ENCODE measurements around the gene NEGR1. TPM values are rescaled to one million over a fixed set of nuclear protein-coding genes. Genes with fewer than 3 reads are reported as not detected.

The NEGR1 gene
- polyA plus RNA-seq, 4 donors = 0.27 to 5.4 (median 1.7) TPM; not detected in 1

GRCh38 chr1:71362076-71362475 lies 920.3 kb downstream of the NEGR1 start:
- Histone ChIP-seq H3K36me3 (ENCODE audit: control insufficient read depth in 3 of 3, insufficient read depth in 2 of 3, low read depth in 1 of 3, low read length in 3 of 3) (no peaks in the 10 kb centered on the region), H3K27me3 (ENCODE audit: control insufficient read depth in 3 of 3, insufficient read depth in 3 of 3, low read length in 3 of 3) (no peaks in the 10 kb centered on the region), H3K4me1 (ENCODE audit: control insufficient read depth in 3 of 3, insufficient read depth in 2 of 3, low read depth in 1 of 3, low read length in 2 of 3) (no peaks in the 10 kb centered on the region), H3K9me3 (ENCODE audit: control insufficient read depth in 2 of 2, insufficient read depth in 1 of 2, low read depth in 1 of 2, low read length in 1 of 2) (peaks cover 0 to 8% of the 10 kb centered on the region in 2 donors), H3K27ac (ENCODE audit: low read depth in 1 of 3, low read length in 2 of 3) (no peak overlapping the region), H3K4me3 (ENCODE audit: low read depth in 1 of 3, low read length in 3 of 3) (no peak overlapping the region)
- WGBS, 3 donors = 76 to 95% (median 91%) methylated on average over 2 of the region's 2 CpGs
- FAIRE-seq (no peak), DNase-seq (no peak)

GRCh38 chr1:71357708-71358107 lies 924.6 kb downstream of the NEGR1 start:
- Histone ChIP-seq H3K36me3 (ENCODE audit: control insufficient read depth in 3 of 3, insufficient read depth in 2 of 3, low read depth in 1 of 3, low read length in 3 of 3) (no peaks in the 10 kb centered on the region), H3K27me3 (ENCODE audit: control insufficient read depth in 3 of 3, insufficient read depth in 3 of 3, low read length in 3 of 3) (no peaks in the 10 kb centered on the region), H3K9me3 (ENCODE audit: control insufficient read depth in 2 of 2, insufficient read depth in 1 of 2, low read depth in 1 of 2, low read length in 1 of 2) (peaks cover 0 to 9% of the 10 kb centered on the region in 2 donors), H3K27ac (ENCODE audit: low read depth in 1 of 3, low read length in 2 of 3) (no peak overlapping the region), H3K4me3 (ENCODE audit: low read depth in 1 of 3, low read length in 3 of 3) (no peak overlapping the region), H3K4me1 (ENCODE audit: control insufficient read depth in 3 of 3, insufficient read depth in 2 of 3, low read depth in 1 of 3, low read length in 2 of 3) (no peaks in the 10 kb centered on the region)
- WGBS, 3 donors = 74 to 89% (median 82%) methylated on average over 9 of the region's 9 CpGs
- DNase-seq = no peak
- FAIRE-seq = no peak

GRCh38 chr1:71351438-71351837 lies 930.9 kb downstream of the NEGR1 start:
- WGBS, 3 donors = 68 to 80% (median 75%) methylated on average over 1 of the region's 1 CpG
- no peaks in the 10 kb centered on the region for H3K36me3 ChIP-seq (ENCODE audit: control insufficient read depth in 3 of 3, insufficient read depth in 2 of 3, low read depth in 1 of 3, low read length in 3 of 3)
- H3K9me3 ChIP-seq (ENCODE audit: control insufficient read depth in 2 of 2, insufficient read depth in 1 of 2, low read depth in 1 of 2, low read length in 1 of 2) = peaks cover 0 to 3% of the 10 kb centered on the region in 2 donors
- no peak overlapping the region for H3K27ac ChIP-seq (ENCODE audit: low read depth in 1 of 3, low read length in 2 of 3)
- FAIRE-seq (no peak), DNase-seq (no peak)
- no peaks in the 10 kb centered on the region for H3K27me3 ChIP-seq (ENCODE audit: control insufficient read depth in 3 of 3, insufficient read depth in 3 of 3, low read length in 3 of 3)
- H3K4me3 ChIP-seq (ENCODE audit: low read depth in 1 of 3, low read length in 3 of 3) = no peak overlapping the region
- no peaks in the 10 kb centered on the region for H3K4me1 ChIP-seq (ENCODE audit: control insufficient read depth in 3 of 3, insufficient read depth in 2 of 3, low read depth in 1 of 3, low read length in 2 of 3)

DNA sequence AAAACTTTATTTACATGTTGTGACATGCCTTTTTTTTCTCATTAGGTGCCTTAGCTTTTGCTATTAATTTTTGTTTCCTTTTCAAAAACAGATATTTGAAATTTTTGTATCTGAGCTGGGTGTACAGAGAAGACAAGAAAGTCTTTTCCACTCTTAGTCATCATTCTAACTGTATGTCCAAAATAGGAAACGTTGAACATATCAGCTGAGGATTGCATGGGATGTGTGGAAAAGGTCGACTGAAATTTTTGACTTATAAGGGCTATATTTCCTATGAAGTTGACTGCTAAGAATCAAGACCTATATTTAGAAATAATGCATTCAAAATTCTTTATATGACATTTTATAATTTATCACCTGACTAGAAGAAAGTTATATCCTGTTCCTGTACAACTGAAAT lies 931.5 kb downstream of the NEGR1 start:
- 55 to 72% (median 56%) methylated on average over 2 of the region's 2 CpGs for WGBS, 3 donors
- no peak for FAIRE-seq

GRCh38 chr1:71350330-71350729 lies 932.0 kb downstream of the NEGR1 start:
- FAIRE-seq (peak; percentile 23), DNase-seq (no peak)
- Histone ChIP-seq H3K4me3 (ENCODE audit: low read depth in 1 of 3, low read length in 3 of 3) (no peak overlapping the region), H3K27me3 (ENCODE audit: control insufficient read depth in 3 of 3, insufficient read depth in 3 of 3, low read length in 3 of 3) (no peaks in the 10 kb centered on the region), H3K36me3 (ENCODE audit: control insufficient read depth in 3 of 3, insufficient read depth in 2 of 3, low read depth in 1 of 3, low read length in 3 of 3) (no peaks in the 10 kb centered on the region), H3K9me3 (ENCODE audit: control insufficient read depth in 2 of 2, insufficient read depth in 1 of 2, low read depth in 1 of 2, low read length in 1 of 2) (peaks cover 0 to 3% of the 10 kb centered on the region in 2 donors), H3K4me1 (ENCODE audit: control insufficient read depth in 3 of 3, insufficient read depth in 2 of 3, low read depth in 1 of 3, low read length in 2 of 3) (no peaks in the 10 kb centered on the region), H3K27ac (ENCODE audit: low read depth in 1 of 3, low read length in 2 of 3) (no peak overlapping the region)
- WGBS, 3 donors = 68 to 90% (median 88%) methylated on average over 1 of the region's 1 CpG

More for the DNA sequence above, 931.5 kb downstream of the NEGR1 start:
- no peaks in the 10 kb centered on the region for H3K36me3 ChIP-seq (ENCODE audit: control insufficient read depth in 3 of 3, insufficient read depth in 2 of 3, low read depth in 1 of 3, low read length in 3 of 3)
- no peak overlapping the region for H3K4me3 ChIP-seq (ENCODE audit: low read depth in 1 of 3, low read length in 3 of 3)
- DNase-seq = no peak
- peaks cover 0 to 3% of the 10 kb centered on the region in 2 donors for H3K9me3 ChIP-seq (ENCODE audit: control insufficient read depth in 2 of 2, insufficient read depth in 1 of 2, low read depth in 1 of 2, low read length in 1 of 2)
- H3K4me1 ChIP-seq (ENCODE audit: control insufficient read depth in 3 of 3, insufficient read depth in 2 of 3, low read depth in 1 of 3, low read length in 2 of 3) = no peaks in the 10 kb centered on the region
- H3K27ac ChIP-seq (ENCODE audit: low read depth in 1 of 3, low read length in 2 of 3) = no peak overlapping the region
- no peaks in the 10 kb centered on the region for H3K27me3 ChIP-seq (ENCODE audit: control insufficient read depth in 3 of 3, insufficient read depth in 3 of 3, low read length in 3 of 3)

Measured in small intestine (tissue), 7 donors.